Endometrium (tissue), 2 donors: ENCODE data around the gene CREB3.

ENCODE experiments used
- FAIRE-seq: peaks from 2 replicates; lab custom pipeline; 2012; peaks lifted over from hg19 to GRCh38; lab: Jason Lieb, UNC
- donor health status: control.
- donor health status: control.

Gene CREB3

GRCh38 chr9:35702696-35703095 is 29.8 kb upstream of the CREB3 start:
- no peak for FAIRE-seq

DNA sequence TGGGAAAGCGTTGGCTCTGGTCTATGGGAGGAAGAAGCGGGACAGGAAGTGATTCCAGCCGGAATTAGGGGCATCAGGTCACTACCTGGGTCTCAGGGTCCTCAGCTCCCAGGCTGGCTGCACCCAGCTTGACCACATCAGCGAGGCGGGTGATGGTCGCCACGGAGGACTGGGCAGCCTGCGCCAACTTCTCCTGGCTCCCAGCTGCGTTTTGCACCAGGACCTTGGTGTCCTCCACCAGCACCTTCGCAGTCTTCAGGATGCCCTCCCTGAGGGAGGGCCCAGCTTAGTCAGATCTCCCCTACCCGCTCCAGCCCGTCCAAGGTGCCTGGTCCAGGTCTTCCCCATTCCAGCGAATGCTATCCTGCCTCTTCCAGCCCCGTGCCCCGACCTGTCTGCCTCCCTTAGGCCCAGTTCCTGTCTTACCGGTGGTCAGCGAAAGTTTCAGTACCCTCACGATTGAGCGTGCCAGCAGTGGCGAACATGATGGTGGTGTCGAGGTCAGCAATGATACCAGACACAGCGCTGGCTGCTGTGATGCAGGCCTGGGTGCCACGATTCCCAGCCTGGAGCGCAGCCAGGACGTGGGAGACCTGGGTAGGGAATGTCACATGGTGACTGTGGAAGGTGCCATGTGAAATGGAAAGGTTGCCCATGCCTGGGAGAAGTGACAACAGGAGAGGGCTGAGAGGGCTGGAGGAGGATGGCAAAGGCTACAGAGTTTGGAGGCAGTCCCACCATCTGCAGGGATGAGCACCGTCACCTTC is 28.4 kb upstream of the CREB3 start:
- FAIRE-seq, result no peak

GRCh38 chr9:35705372-35705771 is 27.1 kb upstream of the CREB3 start:
- FAIRE-seq, result no peak

DNA sequence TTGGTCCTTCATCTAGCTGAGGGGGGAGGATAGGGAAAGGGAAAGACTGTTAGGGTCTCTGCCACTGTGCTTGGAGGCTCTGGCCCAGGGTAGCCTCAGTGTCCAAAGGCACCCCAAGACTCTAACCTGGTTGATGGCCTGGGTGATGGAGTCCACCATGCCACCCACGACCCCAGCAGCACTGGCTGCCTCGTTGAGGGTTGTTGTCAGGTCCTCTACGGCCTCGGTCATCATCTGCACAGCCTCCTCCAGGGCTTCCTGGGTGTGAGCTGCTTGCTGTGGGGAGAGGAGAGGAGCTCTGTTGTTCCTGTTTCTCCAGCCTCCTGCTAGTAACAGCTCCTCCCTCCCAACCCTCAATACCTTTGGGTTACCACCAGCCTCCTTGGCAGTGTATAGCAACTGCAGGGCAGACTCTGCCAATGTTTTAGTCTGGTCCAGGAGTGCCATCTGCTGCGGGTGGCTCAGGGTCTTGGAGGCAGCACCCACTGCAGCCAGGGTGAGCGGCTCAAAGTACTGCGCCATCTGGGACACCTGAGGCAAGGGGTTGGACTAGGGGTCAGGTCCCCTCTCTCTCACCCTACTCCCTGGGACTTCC is 26.5 kb upstream of the CREB3 start:
- FAIRE-seq, result no peak

DNA sequence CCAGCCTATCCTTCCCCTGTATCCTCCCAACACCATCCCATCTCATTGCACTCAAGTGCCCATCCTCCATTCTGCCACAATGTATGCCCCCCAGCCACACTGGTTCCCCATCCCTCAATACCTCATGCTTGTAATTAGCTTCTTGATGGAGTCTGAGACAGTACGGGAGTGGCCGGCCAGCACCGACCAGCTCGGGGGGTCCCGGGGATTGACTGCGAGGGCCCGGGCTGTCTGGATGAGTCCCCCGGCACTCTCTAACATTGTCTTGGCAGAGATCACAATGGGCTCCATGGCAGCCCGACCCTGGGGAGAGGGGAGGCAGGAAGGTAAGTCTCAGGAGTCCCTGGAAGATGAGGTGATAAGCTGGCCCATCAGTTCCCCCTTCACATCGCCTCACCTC is 25.5 kb upstream of the CREB3 start:
- no peak for FAIRE-seq

DNA sequence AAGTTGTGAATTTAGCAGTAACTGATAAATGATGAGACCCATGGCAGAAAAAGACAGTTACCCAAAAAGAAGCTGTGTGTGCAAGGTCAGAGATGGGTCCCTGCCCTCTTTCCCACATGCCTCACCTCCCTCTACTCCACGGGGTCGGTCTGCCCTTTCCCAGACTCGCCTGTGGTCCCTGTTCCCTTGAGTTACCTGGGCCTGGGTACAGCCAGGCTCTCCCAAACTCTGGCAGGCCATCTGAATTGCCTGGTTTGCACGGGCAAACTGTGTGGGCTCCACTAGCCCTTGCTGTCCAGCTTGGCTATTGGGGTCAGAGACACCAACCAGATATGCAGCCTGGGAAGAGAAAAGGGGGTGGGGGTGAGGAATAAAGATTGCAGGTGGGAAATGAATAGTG is 24.3 kb upstream of the CREB3 start:
- FAIRE-seq, result no peak

GRCh38 chr9:35710818-35711500 is 21.5 kb upstream of the CREB3 start:
- no peak for FAIRE-seq

DNA sequence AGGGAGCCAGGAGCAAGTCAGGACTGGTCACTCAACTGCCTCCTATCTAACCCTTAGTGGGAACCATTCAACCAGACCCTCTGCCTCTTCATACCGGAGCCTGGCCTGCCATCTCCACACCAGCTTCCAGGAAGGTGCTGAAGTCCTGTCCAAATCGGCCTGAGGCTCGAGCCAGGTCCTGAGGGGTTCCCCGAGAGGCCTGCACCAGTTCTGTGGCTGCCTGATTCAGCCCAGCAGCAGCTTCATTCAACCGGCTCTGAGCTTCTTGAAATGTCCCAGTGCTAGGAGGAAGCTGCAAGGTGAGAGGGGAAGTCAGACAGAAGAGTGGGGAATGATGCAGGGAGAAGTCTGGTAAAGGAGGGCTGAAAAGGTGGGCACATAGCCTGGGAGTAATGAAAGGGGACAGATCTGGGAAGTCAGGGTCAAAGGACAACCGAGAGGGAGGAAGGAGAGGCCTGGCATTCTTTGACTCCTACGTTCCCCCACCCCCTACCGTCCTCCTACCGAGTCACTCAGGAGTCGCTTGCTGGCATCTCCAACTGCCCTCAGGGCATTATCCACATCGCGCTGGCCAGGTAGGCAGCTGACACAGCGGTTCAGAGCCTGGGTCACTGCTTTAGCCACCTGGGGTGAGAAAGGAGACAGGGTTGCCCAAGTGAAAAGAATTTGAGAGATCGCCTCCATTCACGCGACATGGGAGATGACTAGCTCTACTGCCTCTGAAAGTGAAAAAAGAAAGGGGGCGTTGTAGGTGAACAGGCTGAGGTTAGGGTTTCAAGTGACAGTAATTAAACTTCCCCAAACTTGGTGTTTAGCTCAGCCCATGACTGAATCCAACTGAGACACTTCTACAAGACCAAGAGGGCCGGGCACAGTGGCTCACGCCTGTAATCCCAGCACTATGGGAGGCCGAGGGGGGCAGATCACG is 20.7 kb upstream of the CREB3 start:
- no peak for FAIRE-seq

- FAIRE-seq, result no peak
These were observed 19.6 kb upstream of the CREB3 start for GRCh38 chr9:35712762-35713400.

GRCh38 chr9:35713578-35713977 is 18.9 kb upstream of the CREB3 start:
- FAIRE-seq, result no peak

DNA sequence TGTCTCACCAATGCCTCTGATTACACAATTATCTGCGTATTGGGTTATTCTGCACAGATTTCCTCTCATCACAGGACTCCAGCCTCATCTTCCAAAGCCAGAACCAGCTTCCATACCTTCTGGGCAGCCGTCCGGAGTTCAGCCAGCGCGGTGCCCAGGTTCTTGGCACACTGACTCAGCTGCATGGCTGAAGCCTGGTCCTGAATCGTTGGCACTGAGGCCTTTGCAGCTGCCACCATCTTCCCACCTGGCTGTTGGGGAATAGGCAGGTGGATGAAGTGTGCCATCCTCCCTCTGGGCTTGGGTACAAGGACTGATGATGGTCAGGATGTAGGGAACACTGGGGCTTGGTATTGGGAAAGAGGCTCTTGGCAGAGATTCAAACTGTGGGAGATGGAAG is 18.3 kb upstream of the CREB3 start:
- FAIRE-seq, result no peak

DNA sequence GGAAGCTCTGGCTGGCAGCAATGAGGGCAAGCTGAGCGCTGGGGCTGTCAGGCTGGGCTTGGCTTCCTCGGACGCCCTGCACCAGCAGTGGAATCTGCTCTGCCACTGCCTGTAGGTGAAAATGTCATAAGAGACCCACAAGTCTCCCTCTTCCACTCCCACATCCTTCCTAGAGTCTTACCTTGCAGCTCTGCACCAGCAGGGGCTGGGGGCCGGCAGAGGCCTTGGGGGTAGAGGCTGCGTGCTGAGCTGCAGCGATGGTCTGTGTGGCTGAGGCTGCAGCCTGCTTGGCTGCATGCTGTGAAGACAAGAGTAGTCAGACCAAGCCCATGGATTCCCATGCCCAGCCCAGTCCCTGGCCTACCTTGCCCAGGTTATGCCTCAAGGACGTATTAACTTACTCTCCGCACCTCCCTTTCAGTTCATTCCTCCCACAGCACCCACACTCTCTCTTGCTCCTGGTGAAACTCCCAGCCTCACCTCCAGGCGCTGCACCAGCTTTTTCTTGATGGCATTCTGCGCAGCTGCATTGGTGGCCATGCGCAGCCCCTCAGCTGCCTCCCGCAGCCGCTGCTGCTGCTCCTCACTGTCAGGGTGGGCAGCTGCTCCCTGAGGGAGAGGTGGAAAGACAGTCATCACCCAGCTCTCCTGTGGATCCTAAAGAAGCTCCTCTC is 17.8 kb upstream of the CREB3 start:
- no peak for FAIRE-seq

- FAIRE-seq, result no peak
These were observed 16.2 kb upstream of the CREB3 start for GRCh38 chr9:35716230-35716629.

GRCh38 chr9:35717132-35717870 is 15.2 kb upstream of the CREB3 start:
- FAIRE-seq, result no peak

DNA sequence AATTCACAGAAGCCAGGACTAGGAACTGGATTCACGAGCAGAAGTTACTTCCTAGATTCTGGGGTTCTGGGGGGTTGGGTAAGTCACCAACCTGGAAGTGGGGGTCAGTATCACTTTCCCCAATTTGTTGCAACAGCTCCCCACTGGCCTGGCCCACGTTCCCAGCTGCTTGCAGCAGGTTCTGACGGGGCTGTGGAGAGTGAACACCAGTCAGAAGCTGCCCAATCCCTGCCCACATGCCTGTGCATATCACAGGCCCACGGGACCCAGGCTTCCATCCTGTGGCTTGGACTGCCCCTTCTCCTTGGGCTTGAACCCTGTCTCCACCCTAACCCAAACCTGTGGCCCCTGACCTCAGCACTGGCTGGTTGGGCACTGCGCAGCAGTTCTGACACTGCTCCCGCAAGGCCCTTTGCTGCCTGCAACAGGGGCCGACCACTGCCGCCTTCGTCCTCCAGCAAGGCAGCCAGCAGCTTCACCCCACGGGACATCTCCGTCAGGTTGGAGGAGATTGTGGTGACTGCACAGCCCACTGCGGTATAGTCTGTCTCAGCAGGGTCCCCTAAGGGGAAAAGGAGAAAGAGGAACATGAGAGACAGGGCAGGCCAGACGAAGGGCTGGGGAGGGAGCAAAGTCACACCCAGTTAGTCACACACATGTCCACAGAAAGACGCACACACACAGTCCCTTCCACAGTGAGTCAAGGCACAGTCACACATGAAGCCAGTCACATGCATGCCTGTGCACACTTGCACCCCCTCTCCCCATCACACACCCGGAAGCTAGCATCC is 13.6 kb upstream of the CREB3 start:
- FAIRE-seq, result no peak

DNA sequence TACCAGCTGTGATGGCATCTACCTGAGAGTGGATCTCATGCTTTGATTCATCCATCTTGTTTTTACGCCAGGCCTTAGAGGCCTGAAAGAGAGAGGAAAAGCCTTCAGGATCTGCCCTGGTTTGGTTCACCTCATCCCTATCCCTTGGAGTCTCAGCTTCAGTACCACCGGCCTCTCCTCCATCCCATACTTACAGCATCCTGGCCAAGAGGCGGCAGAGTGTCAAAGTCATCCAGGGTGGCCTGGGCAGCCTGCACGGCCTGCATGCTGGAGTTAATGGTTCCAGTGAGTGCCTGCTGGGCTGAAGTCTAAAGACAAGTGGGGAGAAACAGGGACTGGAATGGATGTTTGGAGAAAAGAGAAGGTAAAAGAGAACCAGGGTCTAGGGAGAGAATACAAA is 12.9 kb upstream of the CREB3 start:
- no peak for FAIRE-seq

- no peak for FAIRE-seq
These were observed 9.0 kb upstream of the CREB3 start for GRCh38 chr9:35723426-35723825.

GRCh38 chr9:35723908-35724307 is 8.6 kb upstream of the CREB3 start:
- no peak for FAIRE-seq

DNA sequence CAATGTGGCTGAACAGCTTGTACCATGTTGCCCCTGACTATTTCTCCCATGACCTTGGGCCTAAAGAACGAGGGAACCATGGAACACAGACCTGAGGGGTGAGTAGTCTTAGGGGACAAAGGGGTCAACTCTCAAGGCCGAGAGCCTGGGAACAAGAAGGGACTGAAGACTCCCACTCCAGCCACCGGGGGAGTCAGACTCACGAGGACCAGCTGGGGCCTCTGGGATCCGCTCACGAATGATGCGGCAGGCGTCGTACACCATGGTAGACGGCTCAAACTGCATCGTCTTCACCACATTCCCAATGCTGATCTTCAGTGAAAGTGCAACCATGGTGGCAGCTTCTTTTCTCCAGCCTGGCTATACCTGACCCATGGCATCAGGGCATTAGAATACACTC is 7.1 kb upstream of the CREB3 start:
- no peak for FAIRE-seq

DNA sequence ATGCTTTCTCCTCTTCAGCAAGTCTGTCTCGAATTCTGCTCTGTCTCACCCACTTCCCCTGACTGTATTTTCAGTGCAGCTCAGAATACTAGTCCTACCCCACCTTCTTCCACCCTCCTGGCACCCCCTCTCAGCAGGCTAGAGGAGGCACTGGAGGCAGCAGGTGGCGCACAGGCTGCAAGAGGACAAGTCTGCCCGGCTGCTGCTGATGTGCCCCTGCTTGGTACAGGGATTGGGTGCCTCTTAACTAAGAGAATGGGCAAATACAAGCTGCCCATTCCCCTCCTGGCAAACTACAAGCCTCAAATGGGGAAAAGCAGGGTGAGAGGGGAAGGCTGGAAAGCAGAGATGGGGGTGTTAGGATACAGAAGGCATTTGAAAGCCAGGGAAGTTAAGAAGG is 5.5 kb upstream of the CREB3 start:
- no peak for FAIRE-seq
